PFSK-1 (cell line): ENCODE results near the gene AJAP1.

Experiments used
- FOXP2 ChIP-seq: optimal IDR thresholded peaks from 2 replicates; pipeline ENCODE3; 2011; ENCODE audit warnings: borderline replicate concordance, control low read depth, inconsistent platforms; ENCODE audit not compliant: insufficient read depth; ENCODE audit errors: extremely low read length, extremely low read depth
- POLR2AphosphoS5 ChIP-seq: IDR thresholded peaks from 2 replicates; pipeline ENCODE4 v1.6.1; 2012; ENCODE audit warnings: low read depth, mild to moderate bottlenecking, control low read depth, low read length, moderate library complexity
- SIN3A ChIP-seq: IDR thresholded peaks from 2 replicates; pipeline ENCODE4 v1.6.1; 2012; ENCODE audit warnings: mild to moderate bottlenecking, low read length, moderate library complexity, borderline replicate concordance; ENCODE audit not compliant: insufficient read depth
- TAF1 ChIP-seq: IDR thresholded peaks from 2 replicates; pipeline ENCODE4 v1.6.1; 2012; ENCODE audit warnings: low read length, control low read depth, borderline replicate concordance; ENCODE audit not compliant: insufficient read depth
- TF ChIP-seq, protein P1 (sequence below), 2 experiments: IDR thresholded peaks; 2 replicates each; pipeline versions ENCODE4 v1.6.1 to v1.8.0; 2011 to 2012; ENCODE audit warnings: low read depth in 2 of 2, low read length in 2 of 2, control low read depth in 1 of 2, inconsistent platforms in 1 of 2, mild to moderate bottlenecking in 1 of 2, moderate library complexity in 1 of 2; ENCODE audit not compliant: insufficient read depth in 1 of 2

DNA sequence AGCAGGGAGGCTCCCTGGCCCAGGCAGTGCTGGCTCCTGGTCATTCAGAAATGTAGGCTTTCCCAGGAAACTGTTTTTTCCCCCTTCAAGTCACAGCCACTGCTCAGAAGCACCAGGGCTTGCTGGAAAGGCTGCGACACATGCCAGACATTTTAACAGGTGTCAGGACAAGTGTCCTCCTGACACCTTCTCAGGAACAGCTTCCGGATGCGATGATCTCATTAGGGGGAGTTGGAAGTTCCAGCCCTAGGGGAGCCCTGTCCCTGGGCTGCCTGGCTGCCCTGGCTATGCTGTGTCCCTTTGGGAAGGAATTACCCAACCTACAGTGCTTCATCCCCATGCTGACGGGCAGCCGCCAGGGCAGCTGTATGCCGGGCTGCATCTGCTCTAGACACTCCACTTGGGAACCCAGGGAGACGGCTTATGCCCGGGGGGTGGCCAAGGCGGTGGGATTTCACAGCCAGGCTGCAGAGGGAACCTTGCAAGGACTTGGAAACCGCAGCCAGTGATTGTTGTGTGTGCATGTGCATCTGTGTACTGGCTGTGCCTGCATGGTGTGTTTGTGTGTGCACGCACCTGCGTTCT lies 41.8 kb downstream of the AJAP1 start:
- TF ChIP-seq POLR2AphosphoS5 = no peak
- TF ChIP-seq, protein P1, sequence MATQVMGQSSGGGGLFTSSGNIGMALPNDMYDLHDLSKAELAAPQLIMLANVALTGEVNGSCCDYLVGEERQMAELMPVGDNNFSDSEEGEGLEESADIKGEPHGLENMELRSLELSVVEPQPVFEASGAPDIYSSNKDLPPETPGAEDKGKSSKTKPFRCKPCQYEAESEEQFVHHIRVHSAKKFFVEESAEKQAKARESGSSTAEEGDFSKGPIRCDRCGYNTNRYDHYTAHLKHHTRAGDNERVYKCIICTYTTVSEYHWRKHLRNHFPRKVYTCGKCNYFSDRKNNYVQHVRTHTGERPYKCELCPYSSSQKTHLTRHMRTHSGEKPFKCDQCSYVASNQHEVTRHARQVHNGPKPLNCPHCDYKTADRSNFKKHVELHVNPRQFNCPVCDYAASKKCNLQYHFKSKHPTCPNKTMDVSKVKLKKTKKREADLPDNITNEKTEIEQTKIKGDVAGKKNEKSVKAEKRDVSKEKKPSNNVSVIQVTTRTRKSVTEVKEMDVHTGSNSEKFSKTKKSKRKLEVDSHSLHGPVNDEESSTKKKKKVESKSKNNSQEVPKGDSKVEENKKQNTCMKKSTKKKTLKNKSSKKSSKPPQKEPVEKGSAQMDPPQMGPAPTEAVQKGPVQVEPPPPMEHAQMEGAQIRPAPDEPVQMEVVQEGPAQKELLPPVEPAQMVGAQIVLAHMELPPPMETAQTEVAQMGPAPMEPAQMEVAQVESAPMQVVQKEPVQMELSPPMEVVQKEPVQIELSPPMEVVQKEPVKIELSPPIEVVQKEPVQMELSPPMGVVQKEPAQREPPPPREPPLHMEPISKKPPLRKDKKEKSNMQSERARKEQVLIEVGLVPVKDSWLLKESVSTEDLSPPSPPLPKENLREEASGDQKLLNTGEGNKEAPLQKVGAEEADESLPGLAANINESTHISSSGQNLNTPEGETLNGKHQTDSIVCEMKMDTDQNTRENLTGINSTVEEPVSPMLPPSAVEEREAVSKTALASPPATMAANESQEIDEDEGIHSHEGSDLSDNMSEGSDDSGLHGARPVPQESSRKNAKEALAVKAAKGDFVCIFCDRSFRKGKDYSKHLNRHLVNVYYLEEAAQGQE (IDR thresholded peaks at IDR 0.05; ENCODE audit: insufficient read depth in 1 of 2, low read depth in 2 of 2, low read length in 2 of 2) = no peak
- TF ChIP-seq TAF1 = no peak
- TF ChIP-seq FOXP2 = no peak
- no peak for TF ChIP-seq SIN3A
